Measurements from ENCODE around the gene SLX4IP. TPM values are rescaled to one million over a fixed set of nuclear protein-coding genes. Genes with fewer than 3 reads are reported as not detected.

SLX4IP gene
- total RNA-seq, 1 donor, result 4.0 TPM

- Histone ChIP-seq H3K4me3 (ENCODE audit: insufficient read depth, low read length) (no peak overlapping the region), H4K20me1 (ENCODE audit: insufficient read depth, low read length) (no peaks in the 10 kb centered on the region)
- no peak for DNase-seq (ENCODE audit: insufficient read length, low spot score, missing footprints)
Measured at GRCh38 chr20:10443936-10444335, 8.8 kb downstream of the SLX4IP start.

GRCh38 chr20:10445758-10446157 is 10.7 kb downstream of the SLX4IP start:
- Histone ChIP-seq H3K27me3 (ENCODE audit: insufficient read depth, low read length) (no peaks in the 10 kb centered on the region), H3K79me2 (ENCODE audit: insufficient read depth, low read length) (peaks cover 16% of the 10 kb centered on the region), H3K27ac (ENCODE audit: low read depth, low read length) (no peak overlapping the region), H3K9me3 (ENCODE audit: low read depth, low read length) (no peaks in the 10 kb centered on the region), H4K20me1 (ENCODE audit: insufficient read depth, low read length) (no peaks in the 10 kb centered on the region), H2AFZ (ENCODE audit: low read length) (no peak overlapping the region), H3K4me3 (ENCODE audit: insufficient read depth, low read length) (no peak overlapping the region), H3K4me2 (ENCODE audit: insufficient read depth, low read length) (no peak overlapping the region), H3K4me1 (ENCODE audit: insufficient read depth, low read length) (no peaks in the 10 kb centered on the region), H3K36me3 (ENCODE audit: insufficient read depth, low read length) (no peaks in the 10 kb centered on the region)
- DNase-seq (ENCODE audit: insufficient read length, low spot score, missing footprints), result no peak
- TF ChIP-seq CTCF (IDR thresholded peaks at IDR 0.05; ENCODE audit: extremely low read depth, low read depth, low read length), result no peak

More at GRCh38 chr20:10443936-10444335, 8.8 kb downstream of the SLX4IP start:
- no peak overlapping the region for H2AFZ ChIP-seq (ENCODE audit: low read length)
- no peak for TF ChIP-seq CTCF (IDR thresholded peaks at IDR 0.05; ENCODE audit: extremely low read depth, low read depth, low read length)
- no peaks in the 10 kb centered on the region for H3K36me3 ChIP-seq (ENCODE audit: insufficient read depth, low read length)
- no peaks in the 10 kb centered on the region for H3K27me3 ChIP-seq (ENCODE audit: insufficient read depth, low read length)
- no peaks in the 10 kb centered on the region for H3K4me1 ChIP-seq (ENCODE audit: insufficient read depth, low read length)
- peaks cover 16% of the 10 kb centered on the region for H3K79me2 ChIP-seq (ENCODE audit: insufficient read depth, low read length)
- no peak overlapping the region for H3K27ac ChIP-seq (ENCODE audit: low read depth, low read length)
- no peaks in the 10 kb centered on the region for H3K9me3 ChIP-seq (ENCODE audit: low read depth, low read length)
- no peak overlapping the region for H3K4me2 ChIP-seq (ENCODE audit: insufficient read depth, low read length)

- Histone ChIP-seq H3K27me3 (ENCODE audit: insufficient read depth, low read length) (no peaks in the 10 kb centered on the region), H3K36me3 (ENCODE audit: insufficient read depth, low read length) (no peaks in the 10 kb centered on the region), H3K4me3 (ENCODE audit: insufficient read depth, low read length) (peak overlapping the region; percentile 52), H3K4me1 (ENCODE audit: insufficient read depth, low read length) (no peaks in the 10 kb centered on the region), H4K20me1 (ENCODE audit: insufficient read depth, low read length) (no peaks in the 10 kb centered on the region), H3K9me3 (ENCODE audit: low read depth, low read length) (no peaks in the 10 kb centered on the region), H2AFZ (ENCODE audit: low read length) (peak overlapping the region; percentile 60), H3K4me2 (ENCODE audit: insufficient read depth, low read length) (peak overlapping the region; percentile 78), H3K79me2 (ENCODE audit: insufficient read depth, low read length) (peaks cover 16% of the 10 kb centered on the region), H3K27ac (ENCODE audit: low read depth, low read length) (no peak overlapping the region)
- no peak for TF ChIP-seq CTCF (IDR thresholded peaks at IDR 0.05; ENCODE audit: extremely low read depth, low read depth, low read length)
- DNase-seq (ENCODE audit: insufficient read length, low spot score, missing footprints), result peak; percentile 60
Measured at GRCh38 chr20:10447028-10447427, 11.9 kb downstream of the SLX4IP start.

GRCh38 chr20:10448270-10449156 is 13.4 kb downstream of the SLX4IP start:
- H3K4me1 ChIP-seq (ENCODE audit: insufficient read depth, low read length), result no peaks in the 10 kb centered on the region
- no peak overlapping the region for H3K27ac ChIP-seq (ENCODE audit: low read depth, low read length)
- H3K79me2 ChIP-seq (ENCODE audit: insufficient read depth, low read length), result peaks cover 14% of the 10 kb centered on the region
- H4K20me1 ChIP-seq (ENCODE audit: insufficient read depth, low read length), result no peaks in the 10 kb centered on the region
- H3K4me3 ChIP-seq (ENCODE audit: insufficient read depth, low read length), result no peak overlapping the region
- H3K36me3 ChIP-seq (ENCODE audit: insufficient read depth, low read length), result no peaks in the 10 kb centered on the region
- DNase-seq (ENCODE audit: insufficient read length, low spot score, missing footprints), result no peak
- TF ChIP-seq CTCF (IDR thresholded peaks at IDR 0.05; ENCODE audit: extremely low read depth, low read depth, low read length), result peak; percentile 16
- no peaks in the 10 kb centered on the region for H3K9me3 ChIP-seq (ENCODE audit: low read depth, low read length)
- no peaks in the 10 kb centered on the region for H3K27me3 ChIP-seq (ENCODE audit: insufficient read depth, low read length)
- no peak overlapping the region for H2AFZ ChIP-seq (ENCODE audit: low read length)
- no peak overlapping the region for H3K4me2 ChIP-seq (ENCODE audit: insufficient read depth, low read length)
